ENCODE data around the gene CTBP1.

DNA sequence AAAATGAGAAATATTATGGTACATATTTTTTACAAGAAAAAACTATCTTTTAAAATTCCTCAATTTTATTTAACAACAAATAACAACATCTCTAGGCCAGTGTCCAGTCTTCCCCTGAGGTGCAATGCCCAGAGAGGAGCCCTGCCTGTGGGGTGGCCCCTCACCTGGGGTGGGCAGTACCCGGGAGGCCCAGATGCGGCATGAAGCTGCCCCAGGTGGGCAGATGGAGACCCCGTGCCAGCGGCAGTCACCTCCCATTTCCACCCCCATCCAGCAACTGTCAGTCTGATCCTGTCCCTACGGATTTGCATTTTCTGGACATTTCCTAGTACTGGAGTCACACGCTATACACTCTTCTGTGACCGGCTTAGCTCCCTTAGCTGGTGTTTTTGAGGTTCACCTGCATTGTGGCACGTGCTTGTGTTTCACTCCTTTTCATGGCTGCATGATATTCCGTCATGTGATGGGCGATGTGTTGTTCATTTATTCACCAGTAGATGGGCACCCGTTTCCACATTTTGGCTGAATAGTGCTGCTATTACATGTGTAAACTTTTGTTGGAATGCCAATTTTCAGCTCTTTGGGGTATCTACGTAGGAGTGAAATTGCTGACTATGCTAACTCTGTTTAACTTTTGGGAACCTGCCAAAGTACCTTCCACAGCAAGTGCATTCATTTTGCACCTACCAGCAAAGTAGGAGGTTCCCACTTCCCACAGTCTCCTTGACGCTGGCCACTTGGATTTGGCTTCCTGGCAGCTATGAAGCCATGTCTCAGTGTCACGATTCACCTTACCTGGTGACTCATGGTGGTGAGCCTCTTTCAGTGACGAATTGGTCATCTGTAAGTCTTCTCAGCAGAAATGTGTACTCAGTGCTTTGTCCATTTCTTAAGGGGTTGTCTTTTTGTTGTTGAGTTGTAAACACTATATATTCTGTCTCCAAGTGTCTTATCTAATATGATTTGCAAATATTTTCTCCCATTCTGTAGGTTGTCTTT lies 29.0 kb upstream of the CTBP1 start:
- no peak for TF ChIP-seq TAF1 (IDR thresholded peaks at IDR 0.05; ENCODE audit: low read depth)
- TF ChIP-seq, protein P1, sequence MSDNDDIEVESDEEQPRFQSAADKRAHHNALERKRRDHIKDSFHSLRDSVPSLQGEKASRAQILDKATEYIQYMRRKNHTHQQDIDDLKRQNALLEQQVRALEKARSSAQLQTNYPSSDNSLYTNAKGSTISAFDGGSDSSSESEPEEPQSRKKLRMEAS (IDR thresholded peaks at IDR 0.05) = no peak
